ENCODE data around the gene CACNA1A. TPM values are rescaled to one million over a fixed set of nuclear protein-coding genes. Genes with fewer than 3 reads are reported as not detected.
A peak's percentile ranks its signal among the peaks of the same experiment; 100 is the strongest.

CACNA1A gene
- total RNA-seq, 2 experiments from 2014 or later: 0.47 to 0.54 TPM

DNA sequence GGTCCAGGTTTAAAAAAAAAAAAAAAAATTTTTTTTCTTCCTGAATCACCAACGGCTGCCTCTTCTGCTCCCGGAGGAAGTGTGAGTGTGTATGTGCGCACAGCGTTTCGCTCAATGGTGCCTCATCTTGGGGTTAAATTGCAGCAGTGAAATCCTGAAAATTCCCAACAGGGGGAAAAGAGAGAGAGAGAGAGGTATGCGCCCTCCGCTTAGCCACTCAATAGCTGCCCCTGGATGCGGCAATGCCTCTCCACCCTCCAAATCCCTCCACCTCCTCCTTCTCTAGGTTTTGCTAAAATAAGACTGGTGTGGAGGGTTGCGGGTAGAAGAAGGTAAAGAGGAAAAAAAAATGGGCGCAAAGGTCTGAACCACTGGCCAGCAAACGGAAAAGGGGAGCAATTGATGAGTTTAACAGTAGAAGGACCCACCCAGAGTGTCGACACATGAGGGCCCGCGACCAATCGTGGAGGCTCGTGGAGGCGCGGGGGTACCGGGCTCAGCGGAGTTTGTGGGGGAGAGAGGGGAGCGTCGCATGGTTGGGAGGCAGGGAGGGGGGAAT is 853 bp upstream of the CACNA1A start:
- Mint-ChIP-seq H3K4me1 (no peaks in the 10 kb centered on the region), H3K27me3 (peaks cover 88% of the 10 kb centered on the region), H3K4me3 (peak overlapping the region; percentile 32), H3K36me3 (no peaks in the 10 kb centered on the region), H3K27ac (no peak overlapping the region), H3K9me3 (peaks cover 2% of the 10 kb centered on the region)
- no peak for DNase-seq

GRCh38 chr19:13505761-13506470 is 363 bp downstream of the CACNA1A start:
- no peak overlapping the region for H3K4me3 Mint-ChIP-seq
- peak; percentile 31 for DNase-seq

DNA sequence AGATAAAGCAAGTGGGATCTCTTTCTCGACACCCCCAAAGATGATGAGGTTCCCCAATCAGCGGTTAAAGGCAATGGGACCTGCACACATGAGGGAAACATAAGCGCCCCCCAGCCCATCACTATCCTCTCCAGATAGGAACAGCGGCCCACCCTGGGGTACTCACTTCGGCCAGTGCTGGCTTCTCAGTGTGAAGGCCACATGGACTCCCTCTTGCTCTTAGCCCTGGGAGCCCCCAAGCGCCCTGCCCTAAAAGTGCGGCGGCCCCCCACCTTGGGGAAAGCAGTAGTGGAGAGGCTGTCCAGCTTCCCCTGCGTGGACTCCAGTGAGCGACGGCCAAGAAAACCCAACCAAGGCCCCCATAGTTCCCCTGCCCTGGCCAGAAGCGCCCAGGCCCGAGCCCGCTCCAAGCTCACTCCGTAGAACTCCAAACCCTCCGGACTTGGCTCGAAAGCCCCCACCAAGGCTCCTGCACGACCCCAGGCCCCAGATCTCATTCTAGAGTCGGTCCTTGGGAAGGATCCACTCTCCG is 1.0 kb downstream of the CACNA1A start:
- Mint-ChIP-seq H3K36me3 (no peaks in the 10 kb centered on the region), H3K9me3 (peaks cover 2% of the 10 kb centered on the region), H3K27me3 (peaks cover 87% of the 10 kb centered on the region), H3K4me3 (peak overlapping the region; percentile 50), H3K27ac (no peak overlapping the region), H3K4me1 (no peaks in the 10 kb centered on the region)
- DNase-seq: no peak

More at GRCh38 chr19:13505761-13506470, 363 bp downstream of the CACNA1A start:
- no peak overlapping the region for H3K27ac Mint-ChIP-seq
- no peaks in the 10 kb centered on the region for H3K4me1 Mint-ChIP-seq
- no peaks in the 10 kb centered on the region for H3K36me3 Mint-ChIP-seq
- H3K9me3 Mint-ChIP-seq: peaks cover 2% of the 10 kb centered on the region
- peaks cover 84% of the 10 kb centered on the region for H3K27me3 Mint-ChIP-seq

DNA sequence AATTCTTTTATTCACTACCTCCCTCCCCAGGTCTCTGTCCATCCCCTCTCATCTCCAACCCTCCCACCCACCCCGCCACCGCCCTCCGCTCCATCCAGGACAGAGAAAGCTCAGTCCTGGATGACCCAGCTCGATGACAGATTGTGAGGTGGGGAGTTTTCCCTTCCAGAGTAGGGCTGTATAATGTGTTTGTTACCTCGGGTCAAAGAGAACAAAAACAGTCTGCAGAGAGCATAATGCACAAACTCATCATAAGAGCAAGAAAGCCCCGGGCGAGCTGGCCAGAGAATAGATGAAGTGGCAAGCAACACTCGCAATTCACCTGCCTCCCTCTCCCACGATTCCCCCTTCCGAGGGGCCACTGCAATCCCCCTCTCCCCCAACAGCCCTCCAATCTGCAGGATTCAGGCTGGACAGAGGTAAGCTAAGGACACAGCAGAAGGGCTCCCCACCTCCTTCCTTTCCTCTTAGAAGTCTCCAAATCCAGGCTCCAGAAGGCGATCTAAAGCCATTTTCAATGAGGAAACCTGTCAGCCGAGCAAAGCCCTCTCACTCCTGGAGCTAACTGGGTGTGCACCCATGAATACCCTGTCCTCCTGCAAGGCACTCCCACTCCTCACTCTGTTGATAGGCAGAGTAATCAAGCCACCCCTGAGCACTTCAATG is 2.6 kb downstream of the CACNA1A start:
- Mint-ChIP-seq H3K27me3 (peaks cover 78% of the 10 kb centered on the region), H3K4me3 (no peak overlapping the region), H3K4me1 (no peaks in the 10 kb centered on the region), H3K27ac (no peak overlapping the region), H3K36me3 (no peaks in the 10 kb centered on the region), H3K9me3 (peaks cover 2% of the 10 kb centered on the region)
- no peak for DNase-seq

- H3K4me1 Mint-ChIP-seq: no peaks in the 10 kb centered on the region
- H3K27ac Mint-ChIP-seq: no peak overlapping the region
- no peaks in the 10 kb centered on the region for H3K36me3 Mint-ChIP-seq
- DNase-seq: no peak
- H3K27me3 Mint-ChIP-seq: peaks cover 63% of the 10 kb centered on the region
- H3K4me3 Mint-ChIP-seq: no peak overlapping the region
- H3K9me3 Mint-ChIP-seq: peaks cover 1% of the 10 kb centered on the region
Observed at GRCh38 chr19:13502231-13502630, 4.0 kb downstream of the CACNA1A start.

GRCh38 chr19:13499692-13500091 is 6.6 kb downstream of the CACNA1A start:
- Mint-ChIP-seq H3K27me3 (peaks cover 48% of the 10 kb centered on the region), H3K9me3 (no peaks in the 10 kb centered on the region), H3K36me3 (no peaks in the 10 kb centered on the region), H3K4me1 (no peaks in the 10 kb centered on the region), H3K4me3 (no peak overlapping the region), H3K27ac (no peak overlapping the region)
- DNase-seq: no peak

DNA sequence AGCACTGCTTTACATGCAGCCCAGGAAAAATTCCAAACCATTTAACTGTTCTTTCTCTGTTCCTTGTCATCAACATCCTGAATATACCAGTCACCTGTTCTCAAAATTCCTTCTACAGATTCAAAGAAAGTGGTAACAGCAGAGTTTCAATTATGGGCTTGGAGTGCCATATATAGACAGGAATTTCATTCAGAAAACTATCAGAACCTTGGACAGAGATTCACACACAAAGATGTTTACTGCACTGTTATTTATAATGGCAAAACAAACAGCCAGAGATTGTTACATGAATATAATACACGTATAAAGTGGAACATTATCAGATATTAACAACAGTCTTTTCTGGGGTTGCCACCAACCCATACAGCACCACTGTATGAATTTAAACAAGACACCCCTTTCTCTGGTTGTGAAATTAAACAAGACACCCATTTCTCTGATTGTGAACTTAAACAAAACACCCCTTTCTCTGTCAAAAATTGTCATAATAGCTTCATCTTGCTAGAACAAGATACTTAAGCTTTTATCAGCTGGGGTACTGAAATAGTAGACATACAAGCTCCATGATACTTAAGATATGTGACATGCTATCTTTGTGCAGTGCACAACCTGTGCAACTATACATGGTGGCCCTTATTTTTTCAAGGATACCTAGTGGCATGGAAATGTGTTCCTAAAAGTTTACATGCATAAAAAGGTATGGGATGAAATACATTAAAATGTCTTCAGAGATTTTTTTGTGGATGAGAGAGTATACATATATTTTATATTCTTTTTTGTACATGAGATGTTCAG is 12.6 kb downstream of the CACNA1A start:
- DNase-seq: no peak
- no peaks in the 10 kb centered on the region for H3K9me3 Mint-ChIP-seq
- H3K27me3 Mint-ChIP-seq: peaks cover 35% of the 10 kb centered on the region
- no peak overlapping the region for H3K4me3 Mint-ChIP-seq
- no peaks in the 10 kb centered on the region for H3K36me3 Mint-ChIP-seq
- no peak overlapping the region for H3K27ac Mint-ChIP-seq
- H3K4me1 Mint-ChIP-seq: no peaks in the 10 kb centered on the region

- Mint-ChIP-seq H3K27ac (no peak overlapping the region), H3K27me3 (peaks cover 35% of the 10 kb centered on the region), H3K4me1 (no peaks in the 10 kb centered on the region), H3K4me3 (no peak overlapping the region), H3K36me3 (no peaks in the 10 kb centered on the region), H3K9me3 (no peaks in the 10 kb centered on the region)
- no peak for DNase-seq
Observed at GRCh38 chr19:13492128-13492527, 14.2 kb downstream of the CACNA1A start.

DNA sequence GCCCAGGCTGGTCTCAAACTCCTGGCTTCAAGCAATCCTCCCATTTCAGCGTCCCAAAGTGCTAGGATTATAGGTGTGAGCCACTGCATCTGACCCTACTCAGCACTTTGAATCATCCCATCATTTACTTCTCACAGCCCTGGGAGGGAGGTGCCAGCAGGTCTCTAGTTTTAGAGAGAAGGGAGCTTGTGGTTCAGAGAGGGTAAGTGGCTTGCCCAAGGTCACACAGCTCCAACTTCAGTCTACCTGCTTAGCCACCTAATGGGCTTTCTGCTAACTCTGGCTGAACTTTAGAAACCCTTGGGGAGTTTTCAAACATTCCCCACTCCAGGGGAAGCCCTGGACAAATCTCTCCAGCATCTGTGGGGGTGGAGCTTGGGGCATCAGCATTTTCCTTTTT is 18.3 kb downstream of the CACNA1A start:
- peaks cover 22% of the 10 kb centered on the region for H3K27me3 Mint-ChIP-seq
- no peaks in the 10 kb centered on the region for H3K36me3 Mint-ChIP-seq
- H3K4me3 Mint-ChIP-seq: no peak overlapping the region
- no peaks in the 10 kb centered on the region for H3K4me1 Mint-ChIP-seq
- no peak overlapping the region for H3K27ac Mint-ChIP-seq
- DNase-seq: no peak
- H3K9me3 Mint-ChIP-seq: no peaks in the 10 kb centered on the region

GRCh38 chr19:13484166-13484565 is 22.1 kb downstream of the CACNA1A start:
- Mint-ChIP-seq H3K36me3 (no peaks in the 10 kb centered on the region), H3K27me3 (peaks cover 13% of the 10 kb centered on the region), H3K4me3 (no peak overlapping the region), H3K4me1 (no peaks in the 10 kb centered on the region), H3K9me3 (no peaks in the 10 kb centered on the region), H3K27ac (no peak overlapping the region)
- no peak for DNase-seq

DNA sequence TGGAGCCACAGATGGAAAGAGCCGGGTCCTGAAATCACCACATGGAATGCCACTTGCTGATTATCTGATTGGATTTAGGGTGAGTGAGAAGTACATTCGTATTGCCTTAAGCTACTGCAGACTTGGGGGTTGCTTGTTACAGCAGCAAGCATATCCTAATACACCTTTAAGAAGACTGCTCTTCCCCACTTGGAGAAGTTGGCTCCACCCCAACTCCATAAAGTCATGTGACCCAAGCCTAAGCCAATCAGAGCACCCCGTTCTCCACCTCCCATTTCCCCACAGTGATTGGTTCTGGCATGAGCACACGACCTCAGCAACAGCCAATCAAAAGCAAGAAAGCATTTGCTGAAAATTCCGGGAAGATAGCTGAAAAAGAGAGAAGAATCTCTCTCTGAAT is 23.1 kb downstream of the CACNA1A start:
- no peak overlapping the region for H3K27ac Mint-ChIP-seq
- no peaks in the 10 kb centered on the region for H3K4me1 Mint-ChIP-seq
- no peak overlapping the region for H3K4me3 Mint-ChIP-seq
- H3K36me3 Mint-ChIP-seq: no peaks in the 10 kb centered on the region
- no peak for DNase-seq
- no peaks in the 10 kb centered on the region for H3K9me3 Mint-ChIP-seq
- peaks cover 16% of the 10 kb centered on the region for H3K27me3 Mint-ChIP-seq

GRCh38 chr19:13478576-13478975 is 27.7 kb downstream of the CACNA1A start:
- no peak for DNase-seq
- Mint-ChIP-seq H3K4me1 (no peaks in the 10 kb centered on the region), H3K9me3 (peaks cover 26% of the 10 kb centered on the region), H3K36me3 (peaks cover 2% of the 10 kb centered on the region), H3K27me3 (peaks cover 18% of the 10 kb centered on the region), H3K27ac (no peak overlapping the region), H3K4me3 (no peak overlapping the region)

DNA sequence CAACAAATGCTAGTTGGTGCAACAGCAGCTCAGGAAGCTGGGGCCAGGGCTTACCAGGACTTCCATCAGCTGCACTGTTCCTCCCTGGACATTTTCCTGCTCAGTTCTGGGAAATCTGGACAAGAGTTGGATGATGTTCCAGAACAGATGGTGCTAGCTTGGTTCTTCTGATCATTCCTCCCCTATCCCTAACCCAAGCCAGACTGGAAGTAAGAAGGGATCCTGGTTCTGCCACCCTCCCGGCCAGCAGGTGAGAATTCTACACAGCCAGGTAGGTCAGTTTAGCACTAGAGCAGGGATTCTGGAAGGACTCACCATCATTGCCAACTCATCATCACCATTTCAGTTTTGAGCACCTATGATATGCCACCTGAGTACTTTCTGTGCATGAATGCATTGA is 30.2 kb downstream of the CACNA1A start:
- no peak for DNase-seq
- H3K4me1 Mint-ChIP-seq: no peaks in the 10 kb centered on the region
- peaks cover 2% of the 10 kb centered on the region for H3K36me3 Mint-ChIP-seq
- peaks cover 27% of the 10 kb centered on the region for H3K9me3 Mint-ChIP-seq
- no peak overlapping the region for H3K27ac Mint-ChIP-seq
- peaks cover 19% of the 10 kb centered on the region for H3K27me3 Mint-ChIP-seq
- no peak overlapping the region for H3K4me3 Mint-ChIP-seq

- H3K4me1 Mint-ChIP-seq: no peaks in the 10 kb centered on the region
- no peak overlapping the region for H3K4me3 Mint-ChIP-seq
- H3K9me3 Mint-ChIP-seq: peaks cover 27% of the 10 kb centered on the region
- H3K36me3 Mint-ChIP-seq: peaks cover 2% of the 10 kb centered on the region
- peaks cover 22% of the 10 kb centered on the region for H3K27me3 Mint-ChIP-seq
- DNase-seq: no peak
- H3K27ac Mint-ChIP-seq: no peak overlapping the region
Observed at GRCh38 chr19:13475044-13475443, 31.2 kb downstream of the CACNA1A start.

DNA sequence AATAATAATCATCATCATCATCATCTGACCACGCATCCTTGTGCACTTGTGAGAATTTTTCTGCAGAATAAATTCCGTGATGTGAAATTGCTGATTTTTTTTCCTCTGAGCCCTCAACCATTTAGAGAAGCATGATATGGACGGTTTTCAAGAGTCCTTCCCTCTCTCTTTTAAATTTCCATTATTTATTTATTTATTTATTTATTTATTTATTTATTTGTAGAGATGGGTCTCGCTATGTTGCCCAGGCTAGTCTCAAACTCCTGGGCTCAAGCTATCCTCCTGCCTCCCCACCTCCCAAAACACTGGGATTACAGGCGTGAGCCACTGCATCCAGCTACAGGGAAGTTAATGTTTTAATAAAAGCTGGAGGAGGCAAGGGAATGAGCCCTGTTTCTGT is 39.6 kb downstream of the CACNA1A start:
- Mint-ChIP-seq H3K36me3 (no peaks in the 10 kb centered on the region), H3K27ac (no peak overlapping the region), H3K9me3 (no peaks in the 10 kb centered on the region), H3K4me3 (no peak overlapping the region), H3K4me1 (no peaks in the 10 kb centered on the region), H3K27me3 (peaks cover 30% of the 10 kb centered on the region)
- DNase-seq: no peak

All from activated naive CD8-positive, alpha-beta T cell treated with anti-CD3 and anti-CD28 coated beads for 36 hours (primary cell).